Peyer's patch (tissue), 4 donors: ENCODE measurements around the gene ARHGEF1.

ENCODE experiments used
- CTCF ChIP-seq, 6 experiments: fragments of 450-650 bp in 4 of 6; fragments of 200-600 bp in 2 of 6; sonication (generic) in 1 of 6; IDR thresholded peaks; one replicate each; pipeline ENCODE4 v1.5.1; 2017 to 2019; ENCODE audit warnings: antibody characterized with exemption in 6 of 6, mild to moderate bottlenecking in 3 of 6, moderate library complexity in 1 of 6
- POLR2A ChIP-seq, 2 donors: fragments of 450-650 bp; IDR thresholded peaks; one replicate each; pipeline ENCODE4 v1.5.1; 2017; ENCODE audit warnings: antibody characterized with exemption in 2 of 2, mild to moderate bottlenecking in 2 of 2, moderate library complexity in 2 of 2

- TF ChIP-seq CTCF (IDR thresholded peaks at IDR 0.05), result no peak
- no peak for TF ChIP-seq POLR2A (IDR thresholded peaks at IDR 0.05)
Observed at GRCh38 chr19:41896581-41896942, 13.6 kb downstream of the ARHGEF1 start.
